ENCODE results near the gene REV1.

Gene REV1

DNA sequence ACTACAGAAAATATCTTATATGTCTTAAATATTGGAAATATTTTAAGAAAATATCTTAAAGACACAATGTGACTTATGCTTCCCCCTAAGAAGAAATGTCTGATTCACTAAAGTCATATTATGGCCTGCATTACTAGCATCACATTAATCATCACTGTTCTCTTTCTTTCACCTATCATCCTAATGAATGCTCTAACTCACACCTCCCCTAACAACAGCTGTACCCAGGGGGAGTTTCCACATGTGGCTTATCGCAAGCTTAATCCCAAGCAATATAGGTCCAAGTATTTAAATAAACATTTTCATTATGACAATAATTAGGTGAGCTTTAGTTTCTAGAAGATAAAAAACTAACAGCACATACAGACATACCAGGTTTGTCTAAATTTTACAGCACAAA lies 39.6 kb downstream of the REV1 start:
- no peak for DNase-seq (ENCODE audit: low spot score)

DNA sequence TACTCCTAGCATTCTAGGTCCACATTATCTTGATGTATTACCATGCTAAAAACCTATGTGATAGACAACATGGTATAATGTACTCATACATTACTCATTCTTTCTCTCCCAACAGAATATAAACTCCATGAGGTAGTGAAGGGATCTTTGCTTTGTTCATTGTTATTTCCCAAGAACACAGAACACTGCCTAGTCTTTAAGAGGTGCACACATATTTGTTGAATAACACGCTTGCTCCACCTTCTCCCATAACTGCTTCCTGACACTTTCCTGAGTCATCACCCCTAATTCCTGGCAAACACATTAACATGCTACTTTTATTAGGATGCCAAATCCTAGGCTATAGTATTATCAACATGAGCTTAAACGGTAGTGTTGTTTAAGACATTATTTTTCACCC lies 41.3 kb downstream of the REV1 start:
- no peak for DNase-seq (ENCODE audit: low spot score)

DNA sequence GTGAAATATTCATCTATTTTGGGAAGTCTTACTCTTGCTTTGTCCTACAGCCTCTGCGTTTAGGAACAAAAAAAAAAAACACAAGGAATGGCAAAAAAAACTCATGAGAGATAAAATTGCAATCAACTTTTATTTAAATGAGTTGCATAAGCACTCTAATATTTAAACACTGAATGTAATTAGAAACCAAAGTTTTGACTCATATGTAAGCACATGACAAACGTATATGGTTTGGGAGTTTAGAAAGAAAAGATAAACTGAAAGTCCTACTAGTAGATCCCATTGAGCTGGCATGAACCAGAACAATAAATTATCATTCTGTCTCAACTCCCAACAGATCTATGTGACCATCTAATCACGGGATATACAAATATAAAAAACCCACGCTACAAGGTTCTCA lies 44.8 kb downstream of the REV1 start:
- DNase-seq (ENCODE audit: low spot score) = no peak

DNA sequence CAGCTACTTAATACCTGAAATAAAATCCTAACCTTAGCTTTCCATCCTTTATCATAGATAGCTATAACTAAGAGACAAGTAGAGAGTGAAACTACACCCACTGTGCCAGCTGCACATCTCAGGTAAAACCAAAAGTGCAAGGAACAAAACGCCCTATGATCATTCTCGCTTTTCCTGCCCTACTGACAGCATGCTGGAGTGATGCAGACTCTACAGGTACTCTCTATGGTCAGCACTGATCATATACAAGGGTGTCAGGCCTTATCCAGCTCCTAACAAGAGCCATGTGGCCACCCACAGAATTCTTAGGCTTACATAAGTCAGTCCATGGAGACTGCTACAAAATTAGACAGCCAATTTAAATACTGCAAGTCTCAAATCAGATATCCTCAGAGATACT lies 45.6 kb downstream of the REV1 start:
- DNase-seq (ENCODE audit: low spot score) = no peak

DNA sequence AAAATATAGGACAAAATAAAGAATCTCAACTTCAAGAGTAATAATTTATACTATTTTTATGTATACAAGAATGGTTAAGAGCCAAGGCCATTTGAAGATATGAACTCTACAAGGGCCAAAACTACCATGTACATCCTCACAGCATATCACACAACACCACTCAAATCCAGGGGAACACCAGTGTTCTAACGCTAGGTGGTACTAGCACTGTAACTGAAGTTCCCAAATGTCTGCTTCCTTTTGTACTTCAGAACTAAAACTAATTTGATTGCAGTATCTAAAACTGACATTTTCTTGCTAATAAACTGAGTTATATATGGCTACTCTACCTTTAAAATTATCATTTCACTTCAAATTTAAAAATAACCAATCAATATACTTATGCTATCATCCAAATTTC lies 47.0 kb downstream of the REV1 start:
- peak; percentile 34 for DNase-seq (ENCODE audit: low spot score)

DNA sequence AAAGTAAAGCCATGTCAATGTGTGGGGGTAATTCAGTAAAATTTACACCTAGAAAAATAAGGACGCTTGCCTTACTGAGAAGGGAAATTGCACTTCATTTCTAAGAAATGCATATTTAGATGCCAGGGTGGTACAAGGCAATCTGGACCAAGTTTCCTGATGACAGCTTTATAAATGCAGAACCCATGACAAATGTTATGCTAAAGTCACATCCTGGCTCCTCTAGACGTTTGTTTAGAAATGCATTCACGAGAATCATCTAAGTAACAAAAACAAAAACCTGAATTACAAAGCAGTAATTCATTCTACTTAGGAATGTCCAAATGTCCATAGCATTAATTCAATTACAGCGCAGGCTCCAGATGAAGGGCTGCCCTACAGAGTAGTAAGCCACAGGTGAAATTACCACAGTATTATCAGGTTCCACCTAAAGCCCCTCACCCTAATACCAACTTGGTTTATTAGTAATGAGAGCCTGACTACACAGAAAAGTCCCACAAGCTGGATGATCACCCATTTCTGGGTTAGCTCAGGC lies 49.8 kb downstream of the REV1 start:
- DNase-seq (ENCODE audit: low spot score) = no peak

DNA sequence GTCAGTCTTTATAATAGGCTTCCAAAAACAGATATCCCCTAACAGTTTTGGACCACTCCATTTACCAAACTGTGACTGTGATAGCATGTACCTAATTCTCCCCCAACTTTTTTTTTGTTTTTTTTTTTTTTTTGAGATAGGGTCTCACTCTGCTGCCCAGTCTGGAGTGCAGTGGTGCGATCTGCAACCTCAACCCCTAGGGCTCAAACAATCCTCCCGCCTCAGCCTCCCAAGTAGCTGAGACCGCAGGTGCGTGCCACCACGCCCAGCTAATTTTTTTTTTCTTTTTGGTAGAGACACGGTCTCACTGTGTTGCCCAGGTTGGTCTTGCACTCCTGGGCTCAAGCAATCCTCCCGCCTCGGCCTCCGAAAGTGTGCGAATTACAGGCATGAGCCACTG lies 52.9 kb downstream of the REV1 start:
- no peak for DNase-seq (ENCODE audit: low spot score)

DNA sequence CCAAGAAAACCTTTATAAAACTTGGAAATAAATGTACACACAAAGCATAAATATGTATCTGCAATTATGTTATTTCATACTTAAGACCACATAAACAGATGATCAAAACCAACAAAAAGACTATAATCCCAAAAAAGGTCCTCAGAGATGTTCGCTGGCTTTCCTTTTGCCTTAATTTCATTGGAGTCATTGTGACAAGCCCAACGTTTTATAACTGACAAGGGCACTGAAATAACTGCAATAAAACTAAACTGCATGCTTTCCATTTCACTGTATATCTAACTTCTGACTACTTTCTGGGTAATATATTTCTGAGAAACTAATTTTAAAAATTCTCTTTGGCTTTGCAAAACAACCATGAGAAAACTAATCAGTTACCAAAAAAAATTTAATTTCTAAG lies 56.5 kb downstream of the REV1 start:
- DNase-seq (ENCODE audit: low spot score) = no peak

DNA sequence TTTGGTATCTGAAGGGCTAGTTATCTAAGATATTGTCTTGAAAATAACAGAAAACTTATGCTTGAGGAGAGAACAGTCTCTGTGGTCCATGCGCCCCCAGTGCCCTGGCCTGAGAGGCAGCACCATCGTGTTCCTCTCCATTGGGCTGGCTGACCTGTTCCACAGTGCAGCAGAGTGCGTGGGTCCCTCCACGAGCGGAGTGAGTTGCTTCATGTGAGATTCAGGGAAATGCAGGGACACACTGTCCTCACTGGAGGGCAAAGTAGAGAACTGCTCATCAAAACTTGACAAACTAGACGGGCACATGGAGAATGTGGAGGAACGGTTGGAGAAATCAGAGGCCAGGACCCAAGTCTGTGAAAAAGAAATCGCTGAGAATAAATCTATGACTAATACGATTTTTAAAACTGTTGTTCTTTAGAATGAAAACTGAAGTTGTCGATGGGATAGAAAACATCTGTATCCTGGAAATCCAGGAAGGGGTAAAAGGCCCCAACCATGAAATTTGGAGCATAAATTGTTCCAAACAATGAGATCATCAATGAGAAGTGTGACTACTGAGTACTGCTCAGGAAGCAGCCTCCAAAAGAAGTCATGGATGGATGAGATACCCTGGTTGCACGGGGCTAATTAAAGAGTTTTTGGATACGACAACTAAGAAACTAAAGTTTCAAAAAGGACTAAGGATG lies 58.1 kb downstream of the REV1 start:
- no peak for DNase-seq (ENCODE audit: low spot score)

DNA sequence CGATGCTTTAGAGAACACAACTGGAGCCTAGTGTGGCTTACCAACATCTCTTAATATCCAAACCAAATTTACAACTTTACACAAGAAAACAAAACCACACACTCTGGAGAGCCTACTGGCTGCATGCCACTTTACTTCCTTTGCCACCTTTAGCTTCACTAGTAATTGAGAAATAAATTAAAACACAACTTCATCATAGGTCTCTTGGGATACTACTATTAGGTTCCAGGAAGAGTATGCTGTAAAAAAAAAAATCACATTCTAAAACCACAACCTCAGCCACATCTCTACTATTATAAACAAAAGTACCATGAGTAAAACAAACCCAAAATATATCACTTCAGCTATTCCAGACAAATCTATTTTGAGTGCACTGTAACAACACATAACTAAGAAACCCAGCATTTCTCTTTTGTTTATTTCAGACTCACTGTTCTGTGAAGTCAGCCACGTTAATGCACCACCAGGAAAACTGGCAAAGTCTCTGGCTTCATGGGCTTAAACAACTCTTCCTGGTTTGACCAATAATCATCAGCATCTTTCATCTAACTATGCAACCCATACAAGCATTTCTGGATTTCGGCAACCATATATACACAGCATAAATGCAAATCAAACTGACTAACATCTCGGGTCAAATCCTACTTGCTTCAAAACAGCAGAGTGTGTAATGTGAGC lies 59.1 kb downstream of the REV1 start:
- no peak for DNase-seq (ENCODE audit: low spot score)

DNA sequence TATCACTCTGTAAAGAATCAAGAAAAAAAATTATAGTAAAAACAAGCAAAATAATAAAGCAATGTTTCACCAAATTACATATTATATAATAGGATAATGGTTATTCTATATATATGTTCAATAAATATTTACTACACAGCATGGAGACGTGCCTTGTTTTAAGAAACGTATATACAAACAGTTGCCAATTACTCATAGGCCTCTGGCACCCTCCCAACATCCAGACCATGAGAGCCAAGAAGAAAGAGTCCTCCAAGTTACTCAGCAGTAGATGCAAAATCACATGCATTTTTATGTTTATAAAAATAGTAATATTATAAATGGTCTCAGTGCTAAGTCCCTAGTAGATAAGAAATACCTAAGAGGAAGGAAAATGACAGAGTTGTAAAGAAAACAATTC lies 64.8 kb downstream of the REV1 start:
- no peak for DNase-seq (ENCODE audit: low spot score)

DNA sequence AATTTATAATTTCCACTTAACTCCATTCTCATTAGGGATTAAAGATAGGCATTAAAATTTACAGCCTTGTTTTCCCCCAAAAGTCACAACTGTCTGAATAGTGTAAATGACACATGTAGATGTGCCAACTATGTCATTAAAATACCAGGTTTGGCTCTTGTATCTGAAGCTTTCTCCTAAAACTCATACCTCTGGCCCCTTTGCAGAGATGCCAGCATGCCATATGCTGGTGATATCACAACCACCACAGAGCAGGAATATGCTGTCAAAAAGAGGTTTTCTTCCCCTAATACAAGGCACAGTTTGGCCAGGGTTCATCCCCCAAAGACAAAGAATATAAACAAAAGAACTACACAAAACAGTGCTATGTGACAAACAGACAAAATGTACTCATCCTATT lies 65.4 kb downstream of the REV1 start:
- DNase-seq (ENCODE audit: low spot score) = no peak

DNA sequence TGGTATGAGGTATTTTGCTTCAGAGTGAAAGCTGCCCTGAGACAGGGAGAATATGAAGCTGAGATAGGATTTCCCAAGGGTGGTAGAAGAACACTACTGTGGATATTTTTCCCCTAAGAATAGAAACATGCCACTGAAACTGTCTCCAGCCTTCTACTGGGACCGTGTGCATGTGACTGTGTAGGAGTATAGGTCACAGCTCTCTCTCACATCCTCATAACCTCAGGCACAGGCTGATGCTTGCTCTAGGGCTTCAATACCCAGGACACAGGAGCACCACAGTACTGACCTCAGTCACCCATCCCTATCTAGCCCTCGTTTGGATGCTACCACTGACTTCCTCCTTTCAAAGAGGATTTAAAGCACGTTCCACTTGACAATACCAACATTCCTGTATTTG lies 67.2 kb downstream of the REV1 start:
- no peak for DNase-seq (ENCODE audit: low spot score)

DNA sequence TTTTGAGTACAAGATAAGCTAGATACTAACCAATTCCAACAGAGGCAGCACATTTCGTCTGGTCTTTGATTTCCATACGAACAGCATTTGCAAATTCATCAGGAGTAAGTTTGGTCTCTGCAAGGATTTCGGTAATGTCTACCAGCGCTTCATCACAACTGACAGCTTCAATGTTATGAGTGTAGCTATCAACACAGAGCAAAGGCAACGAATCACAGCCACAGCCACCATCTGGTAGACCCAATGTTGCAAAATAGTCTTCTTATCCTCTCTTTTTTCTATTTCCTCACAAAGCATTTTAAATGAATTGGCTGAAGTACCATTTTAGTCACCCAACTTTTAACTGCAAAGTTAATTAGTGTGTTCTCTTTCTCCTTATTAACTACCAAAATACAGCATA lies 68.3 kb downstream of the REV1 start:
- no peak for DNase-seq (ENCODE audit: low spot score)

DNA sequence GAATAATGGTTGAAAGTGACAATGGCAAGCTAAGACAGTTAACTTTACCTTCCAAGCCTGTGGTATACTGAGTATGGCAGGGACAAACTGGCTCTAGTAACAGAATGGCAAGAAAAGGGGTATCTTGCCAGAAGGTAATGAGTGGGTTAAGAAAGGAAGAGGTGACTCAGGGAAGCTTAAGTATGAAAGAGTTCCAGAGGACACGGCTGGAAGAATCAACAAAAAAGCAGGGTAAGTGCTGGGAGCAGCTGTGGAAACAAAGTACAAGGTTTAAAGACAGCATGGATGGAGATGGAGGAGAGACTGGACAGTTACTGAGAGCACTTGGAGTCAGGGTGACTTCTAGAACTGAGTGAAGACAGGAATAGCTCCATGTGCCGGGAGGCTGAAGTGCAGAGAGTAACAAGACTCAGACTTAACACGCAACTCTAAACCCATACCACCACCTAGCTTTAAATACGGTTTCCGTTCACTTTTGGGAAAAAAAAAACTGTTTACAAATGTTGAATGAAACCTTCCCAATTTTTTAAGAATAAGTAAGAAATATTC lies 69.0 kb downstream of the REV1 start:
- no peak for DNase-seq (ENCODE audit: low spot score)

DNA sequence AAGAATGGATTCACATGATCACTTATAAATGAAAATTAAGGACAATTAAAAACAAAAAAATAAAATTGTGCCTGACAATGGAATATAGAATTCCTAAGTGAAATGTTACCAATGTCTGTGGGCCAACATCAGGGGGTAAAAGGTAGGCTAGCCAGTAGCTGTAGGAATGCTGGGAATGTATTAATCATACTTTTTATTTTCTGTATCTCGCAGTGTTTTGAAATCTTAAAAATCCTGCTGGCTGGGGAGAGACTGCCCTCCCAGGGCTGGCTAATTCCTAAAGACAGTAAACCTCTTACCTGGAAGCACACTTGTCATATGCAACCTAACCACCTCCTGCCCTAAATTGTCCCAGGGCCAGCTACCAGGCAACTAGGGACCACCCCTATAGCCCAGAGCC lies 69.8 kb downstream of the REV1 start:
- DNase-seq (ENCODE audit: low spot score) = no peak

DNA sequence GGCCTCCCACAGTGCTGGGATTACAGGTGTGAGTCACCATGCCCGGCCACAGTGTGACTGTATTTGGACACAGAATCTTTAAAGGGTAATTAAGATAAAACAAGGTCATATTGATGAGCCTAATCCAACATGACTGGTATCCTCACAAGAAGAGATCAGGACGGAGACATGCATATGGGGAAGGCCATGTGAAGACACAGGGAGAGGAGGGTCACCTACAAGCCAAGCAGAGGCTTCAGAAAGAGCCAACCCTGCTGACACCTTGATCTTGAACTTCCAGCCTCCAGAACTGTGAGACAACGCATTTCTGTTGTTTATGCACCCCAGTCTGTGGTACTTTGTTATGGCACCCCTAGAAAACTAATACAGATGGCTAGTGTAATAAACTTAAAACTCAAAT lies 72.4 kb downstream of the REV1 start:
- no peak for DNase-seq (ENCODE audit: low spot score)

DNA sequence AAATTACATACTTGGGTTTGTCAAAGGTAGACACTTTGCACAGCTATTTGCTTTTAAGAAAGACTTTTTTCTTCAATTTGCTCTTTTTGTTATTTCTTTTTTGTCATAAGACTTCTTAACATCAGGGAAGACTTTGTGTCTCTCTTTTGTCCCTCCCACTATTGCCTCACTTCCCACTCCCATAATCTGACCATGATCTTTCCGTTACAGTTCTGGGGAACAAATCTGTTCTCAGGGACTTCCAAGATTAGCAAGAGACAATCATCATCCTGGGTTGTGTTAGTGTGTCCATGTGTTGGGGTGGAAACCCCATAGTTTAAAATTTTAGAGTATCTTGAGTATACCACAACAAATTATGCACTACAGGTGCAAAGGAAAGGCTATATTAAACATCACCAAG lies 75.3 kb downstream of the REV1 start:
- no peak for DNase-seq (ENCODE audit: low spot score)

DNA sequence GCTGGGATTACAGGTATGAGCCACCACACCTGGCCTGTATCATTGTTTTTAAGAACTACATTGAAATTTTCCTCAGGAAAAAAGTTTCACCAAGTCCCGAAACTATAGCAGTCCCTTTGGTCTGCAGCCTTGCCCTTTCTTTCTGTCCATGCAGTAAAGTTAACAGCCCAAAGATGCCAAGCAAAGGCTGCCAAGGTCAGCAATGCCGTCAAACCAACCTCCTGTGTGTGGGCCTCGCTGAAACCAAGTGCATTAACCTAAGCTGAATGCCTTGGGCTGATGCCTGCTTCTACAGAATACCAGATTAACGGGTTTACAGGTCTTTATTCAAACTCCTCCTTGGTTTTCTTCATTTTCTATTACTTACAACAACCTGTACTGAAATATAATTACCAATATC lies 79.5 kb downstream of the REV1 start:
- DNase-seq (ENCODE audit: low spot score) = no peak

DNA sequence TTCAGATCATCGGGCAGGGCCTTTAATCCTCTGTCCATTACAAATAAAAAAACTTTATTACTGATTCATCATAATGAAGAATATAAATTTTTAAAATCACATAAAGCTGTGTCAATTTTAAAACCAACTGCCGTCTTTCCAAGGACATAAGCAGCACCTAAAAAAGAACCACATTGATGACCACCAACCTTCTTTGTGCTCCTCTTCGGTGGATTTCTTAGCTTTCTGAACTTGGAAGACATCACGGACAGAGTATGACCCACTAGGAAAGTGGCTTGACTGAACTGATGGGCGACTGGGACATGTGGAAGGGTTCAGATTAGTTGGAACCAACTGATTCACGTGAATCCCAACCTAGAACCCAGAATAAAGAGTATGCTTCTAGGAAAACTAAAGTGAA lies 83.7 kb downstream of the REV1 start:
- no peak for DNase-seq (ENCODE audit: low spot score)

DNA sequence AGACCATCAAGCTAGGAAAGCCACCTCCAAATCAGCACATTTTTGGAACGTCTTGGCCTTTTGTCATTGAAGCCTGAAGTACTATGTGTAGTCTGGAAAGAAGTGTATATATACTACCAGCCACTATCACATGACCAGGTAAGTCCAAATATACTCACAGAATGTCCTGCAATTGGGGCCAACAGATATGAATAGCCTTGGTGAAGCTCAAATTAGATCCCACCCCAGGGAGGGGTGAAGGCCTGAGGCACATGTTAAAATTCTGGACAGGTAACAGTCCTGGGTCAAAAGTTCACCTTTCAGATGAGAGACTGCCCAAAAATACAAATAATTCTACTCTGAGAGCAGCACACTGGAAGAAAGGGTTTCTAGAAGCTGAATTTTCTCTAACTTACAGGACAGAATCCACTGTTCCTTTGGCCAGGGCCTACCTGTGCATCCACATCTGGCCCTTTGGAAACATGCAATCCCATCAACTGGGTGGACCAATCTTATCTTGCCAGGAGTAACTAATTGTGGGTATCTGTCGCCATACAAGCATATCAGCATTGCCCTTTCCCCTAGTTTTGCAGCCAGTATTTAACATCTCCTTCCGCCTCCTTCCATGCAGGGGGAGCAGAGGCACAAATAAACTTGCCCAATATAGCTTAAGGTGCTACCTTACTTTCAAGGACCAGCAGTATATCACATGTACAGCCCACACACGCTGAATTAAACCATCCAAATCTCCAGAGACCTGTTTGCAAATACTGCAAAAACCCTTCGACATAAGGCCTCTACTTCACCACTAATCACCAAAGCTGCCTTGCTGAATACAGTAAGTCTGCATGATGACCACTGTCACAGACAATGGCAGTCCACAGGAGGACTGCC lies 84.8 kb downstream of the REV1 start:
- no peak for DNase-seq (ENCODE audit: low spot score)

DNA sequence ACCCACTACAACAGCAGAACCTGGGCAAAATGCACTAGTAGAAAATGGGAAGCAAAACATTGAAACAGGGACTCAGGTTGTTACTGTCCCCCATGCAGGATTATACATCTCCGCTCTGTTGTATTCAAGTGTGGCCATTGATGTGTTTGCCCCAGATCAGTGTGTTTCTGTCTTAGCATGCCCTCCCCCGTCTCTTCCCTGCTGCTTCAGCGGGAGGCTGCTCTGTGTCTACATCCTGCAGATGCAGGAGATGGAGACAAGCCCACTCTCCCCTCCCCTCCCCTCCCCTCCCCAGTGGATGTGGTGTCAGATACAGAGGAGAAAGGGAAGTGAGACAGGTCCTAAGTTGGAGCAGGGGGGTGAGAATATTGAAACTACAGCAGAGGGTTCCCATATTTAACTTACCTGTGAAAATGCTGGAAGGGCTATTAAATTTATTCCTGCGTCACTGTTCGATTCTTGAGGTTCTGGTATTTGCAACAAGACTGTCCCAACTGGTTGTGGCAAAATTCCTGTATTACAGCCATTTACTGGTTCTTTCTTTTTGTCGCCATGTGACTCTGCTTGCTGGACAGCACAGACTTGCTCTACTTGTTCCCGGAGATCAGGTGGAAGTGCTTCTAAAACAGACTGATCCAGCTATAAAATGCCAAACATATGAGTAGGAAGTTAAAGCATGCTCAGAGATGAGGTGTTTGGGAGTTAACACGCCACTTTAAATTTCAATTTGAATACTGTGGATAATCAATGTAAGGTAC lies 85.6 kb downstream of the REV1 start:
- no peak for DNase-seq (ENCODE audit: low spot score)
